IMR-90 (cell line): Measurements from ENCODE around the gene C13orf46. TPM values are rescaled to one million over a fixed set of nuclear protein-coding genes. Genes with fewer than 3 reads are reported as not detected.
A peak's percentile ranks its signal among the peaks of the same experiment; 100 is the strongest.

ENCODE experiments used
- ATAC-seq: fragments of 200-7000 bp; cut with Tn5 transposase; 2 replicates; pipeline ENCODE4 v1.9.1; 2020; ENCODE audit warnings: low read depth, mild to moderate bottlenecking, moderate library complexity
- BruUV-seq: library from RNA; stranded (reverse); fragments of 400-500 nt; replicated peaks from 2 replicates; lab custom pipeline; 2021; lab: Mats Ljungman, UMichigan
- CTCF ChIA-PET: fragments of 300-600 bp; formaldehyde crosslinking; extraction: SDS; loops from one replicate; lab custom pipeline; 2021; ENCODE audit warnings: antibody characterized with exemption; lab: Yijun Ruan, JAX
- POLR2A ChIA-PET: fragments of 300-600 bp; sonication (Branson Sonifier 250); formaldehyde crosslinking; loops from one replicate; lab custom pipeline; 2022; ENCODE audit warnings: antibody characterized with exemption; ENCODE audit not compliant: unreplicated experiment; lab: Charles Lee
- DNase-seq: peaks from one replicate; pipeline ENCODE4 v3.0.0; 2013
- H2AFZ ChIP-seq: replicated peaks from 2 replicates; pipeline ENCODE3; 2013; ENCODE audit warnings: low read length, mild to moderate bottlenecking; ENCODE audit not compliant: poor library complexity
- H2AK5ac ChIP-seq: 2 replicates; pipeline ENCODE4 v1.6.1; 2013; ENCODE audit warnings: low read depth, low read length, inconsistent platforms
- H2AK9ac ChIP-seq: replicated peaks from 2 replicates; pipeline ENCODE3; 2013; ENCODE audit warnings: mild to moderate bottlenecking, low read depth, low read length, moderate library complexity; ENCODE audit not compliant: poor library complexity
- H2BK120ac ChIP-seq: 2 replicates; pipeline ENCODE4 v1.6.1; 2013; ENCODE audit warnings: low read depth, low read length, inconsistent platforms
- H2BK15ac ChIP-seq: 3 replicates; pipeline ENCODE4 v1.6.1; 2013; ENCODE audit warnings: low read depth, low read length, inconsistent platforms
- H2BK20ac ChIP-seq: 2 replicates; pipeline ENCODE4 v1.6.1; 2013; ENCODE audit warnings: low read depth, mild to moderate bottlenecking, inconsistent platforms, low read length, moderate library complexity
- H2BK5ac ChIP-seq: 2 replicates; pipeline ENCODE4 v1.6.1; 2013; ENCODE audit warnings: mild to moderate bottlenecking, low read depth, low read length, inconsistent platforms; ENCODE audit not compliant: poor library complexity, severe bottlenecking
- H3K14ac ChIP-seq: replicated peaks from 2 replicates; pipeline ENCODE4 v1.6.1; 2013; ENCODE audit warnings: low read depth, low read length, inconsistent platforms
- H3K18ac ChIP-seq: 2 replicates; pipeline ENCODE4 v1.6.1; 2013; ENCODE audit warnings: low read depth, low read length, control low read depth
- H3K23ac ChIP-seq: 2 replicates; pipeline ENCODE4 v1.6.1; 2013; ENCODE audit warnings: low read depth, low read length, inconsistent platforms
- H3K27ac ChIP-seq: 2 replicates; pipeline ENCODE4 v1.5.1; 2013; ENCODE audit warnings: mild to moderate bottlenecking, control low read depth, low read length; ENCODE audit not compliant: insufficient read depth
- H3K27me3 ChIP-seq: 2 replicates; pipeline ENCODE4 v1.6.1; 2013; ENCODE audit warnings: low read length; ENCODE audit not compliant: control insufficient read depth, insufficient read depth
- H3K36me3 ChIP-seq: 2 replicates; pipeline ENCODE4 v1.6.1; 2013; ENCODE audit warnings: low read length, mixed read lengths; ENCODE audit not compliant: control insufficient read depth, insufficient read depth
- H3K4ac ChIP-seq: 2 replicates; pipeline ENCODE4 v1.6.1; 2013; ENCODE audit warnings: low read depth, low read length, inconsistent platforms
- H3K4me1 ChIP-seq: 2 replicates; pipeline ENCODE4 v1.6.1; 2013; ENCODE audit warnings: low read length, mixed read lengths; ENCODE audit not compliant: control insufficient read depth, insufficient read depth
- H3K4me2 ChIP-seq: 2 replicates; pipeline ENCODE4 v1.6.1; 2013; ENCODE audit warnings: low read depth, mild to moderate bottlenecking, control low read depth, low read length, moderate library complexity
- H3K4me3 ChIP-seq: 2 replicates; pipeline ENCODE4 v1.5.1; 2013; ENCODE audit warnings: low read depth, mild to moderate bottlenecking, control low read depth, low read length, moderate library complexity; ENCODE audit not compliant: insufficient read depth
- H3K56ac ChIP-seq: 2 replicates; pipeline ENCODE4 v1.6.1; 2013; ENCODE audit warnings: low read length, inconsistent platforms; ENCODE audit not compliant: insufficient read depth; ENCODE audit errors: extremely low read depth
- H3K79me1 ChIP-seq, 2 experiments: 2 replicates each; pipeline ENCODE4 v1.6.1; 2013; ENCODE audit warnings: low read length in 2 of 2, inconsistent platforms in 1 of 2, low read depth in 1 of 2
- H3K9ac ChIP-seq: 2 replicates; pipeline ENCODE4 v1.6.1; 2013; ENCODE audit warnings: low read depth, low read length, control low read depth
- H3K9me1 ChIP-seq: 2 replicates; pipeline ENCODE4 v1.6.1; 2013; ENCODE audit warnings: low read length, inconsistent platforms; ENCODE audit not compliant: insufficient read depth
- H3K9me3 ChIP-seq: 2 replicates; pipeline ENCODE4 v1.6.1; 2013; ENCODE audit warnings: low read length; ENCODE audit not compliant: control insufficient read depth, insufficient read depth
- H4K20me1 ChIP-seq: 2 replicates; pipeline ENCODE4 v1.6.1; 2013; ENCODE audit warnings: low read length, inconsistent platforms; ENCODE audit not compliant: insufficient read depth
- H4K5ac ChIP-seq: 2 replicates; pipeline ENCODE4 v1.6.1; 2013; ENCODE audit warnings: mild to moderate bottlenecking, low read depth, low read length, control low read depth
- H4K8ac ChIP-seq, 2 experiments: 2 replicates each; pipeline ENCODE4 v1.6.1; 2013; ENCODE audit warnings: low read depth in 2 of 2, low read length in 2 of 2, control low read depth in 1 of 2, inconsistent platforms in 1 of 2
- H4K91ac ChIP-seq: 2 replicates; pipeline ENCODE4 v1.6.1; 2013; ENCODE audit warnings: low read depth, low read length, inconsistent platforms; ENCODE audit not compliant: insufficient read depth
- RFX5 ChIP-seq: IDR thresholded peaks from 2 replicates; pipeline ENCODE4 v1.8.0; 2012; ENCODE audit warnings: low read depth, mild to moderate bottlenecking, low read length, moderate library complexity
- WGBS, 2 experiments: methylation state at CpG; one replicate each; pipeline versions ENCODE4 v1.1.5 to v1.1.7; 2013; ENCODE audit warnings: missing lambda C conversion rate in 2 of 2; ENCODE audit not compliant: insufficient read length in 1 of 2; ENCODE audit errors: extremely low coverage in 2 of 2; 5-methylcytosine and 5-hydroxymethylcytosine counted together
- dilution Hi-C: fragments of 300-500 bp; cut with HindIII; formaldehyde crosslinking; loops from one replicate; pipeline ENCODE4 v1.14.3; 2018; ENCODE audit warnings: low sequenced_read_pairs; ENCODE audit not compliant: unreplicated experiment
- in situ Hi-C: fragments of 300-500 bp; cut with MboI; formaldehyde crosslinking; loops from 3 replicates; pipeline ENCODE4 v1.14.3; 2019; ENCODE audit warnings: low sequenced_read_pairs, inconsistent platforms, mixed read lengths
- intact Hi-C: fragments of 100-400 bp; cut with micrococcal nuclease; formaldehyde crosslinking; loops from 2 replicates; pipeline ENCODE4 v1.10.0; 2022
- polyA plus RNA-seq, 3 experiments: library from polyadenylated mRNA; depleted of rRNA; stranded (reverse); fragments of >200 nt; gene quantifications; 2 replicates each; pipeline ENCODE4 v1.2.3, GENCODE V29; 2012; ENCODE audit warnings: low replicate concordance in 1 of 3
- total RNA-seq: library from RNA; depleted of rRNA; stranded (reverse); fragments of >200 nt; gene quantifications from 2 replicates; pipeline ENCODE4 v1.2.3, GENCODE V29; 2012

C13orf46 gene
- total and polyA plus RNA-seq, 2 of the 4 experiments (the other 2 are of a cell fraction): under 0.01 to 2.1 TPM

- Histone ChIP-seq H3K9me3 (no peaks in the 10 kb centered on the region), H3K9ac (no peak overlapping the region), H3K27ac (no peak overlapping the region), H4K91ac (no peak overlapping the region), H2BK5ac (no peak overlapping the region), H3K4me1 (no peaks in the 10 kb centered on the region), H3K4me2 (no peak overlapping the region), H3K36me3 (peaks cover 80% of the 10 kb centered on the region), H3K4me3 (no peak overlapping the region), H2AK5ac (no peak overlapping the region), H4K5ac (no peak overlapping the region), H3K14ac (no peak overlapping the region), H2BK120ac (no peak overlapping the region), H3K27me3 (no peaks in the 10 kb centered on the region), H2BK15ac (no peak overlapping the region), H3K23ac (no peak overlapping the region), H2BK20ac (no peak overlapping the region), H3K9me1 (peaks cover 5% of the 10 kb centered on the region), H2AFZ (no peak overlapping the region), H3K4ac (0 out of 2 replicates have a peak overlapping the region, but pooled peaks have one; percentile 5), H4K20me1 (peaks cover 14% of the 10 kb centered on the region), H3K18ac (no peak overlapping the region), H3K56ac (no peak overlapping the region; the same call in 1 of the 2 replicates), H4K8ac (no peak overlapping the region), H3K79me1 (peaks cover 20 to 56% of the 10 kb centered on the region in 2 experiments), H2AK9ac (no peak overlapping the region)
- BruUV-seq: no TSS peak
- TF ChIP-seq RFX5: no peak
- ChIA-PET CTCF (interaction anchor here (0.6 kb wide), 1 partner anchor 223 kb away, joined by 3 read pairs; no protein-coding TSS in a partner anchor), POLR2A (no interaction called here)
- ATAC-seq (no peak), DNase-seq (no peak)
- WGBS, 2 experiments: 96% methylated on average over 27 of the region's 30 CpGs; no CpG with 5 or more reads in 1 of the 2 experiments
- intact Hi-C loops (no loop called here), dilution Hi-C loops (no loop called here), in situ Hi-C loops (no loop called here)
Measured at GRCh38 chr13:114016321-114017027, 42.6 kb upstream of the C13orf46 start.
